ENCODE measurements around the gene E2F8.

The E2F8 gene

DNA sequence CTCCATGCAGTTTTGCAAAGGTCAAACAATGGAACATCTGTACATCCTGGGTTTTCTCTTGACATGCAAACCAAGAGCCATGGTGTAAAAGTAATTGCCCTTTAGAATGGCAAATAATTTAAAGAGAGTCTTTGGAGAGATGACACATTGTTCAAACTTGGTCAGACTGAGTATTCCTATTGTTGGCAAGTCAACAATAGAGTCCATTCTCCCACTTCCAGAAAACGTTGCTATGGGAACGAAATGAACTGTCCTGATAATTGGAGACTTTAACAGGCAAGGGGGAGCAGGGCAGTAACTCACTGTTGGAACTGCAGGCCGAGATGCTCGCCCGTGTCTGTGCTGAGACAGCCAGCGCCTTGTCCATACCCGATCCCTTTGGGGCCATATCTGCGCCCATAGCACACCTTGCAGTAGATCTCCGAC lies 52.9 kb downstream of the E2F8 start:
- peak in 26 of 58 donors; percentile 5 to 74 (median 22) for DNase-seq

DNA sequence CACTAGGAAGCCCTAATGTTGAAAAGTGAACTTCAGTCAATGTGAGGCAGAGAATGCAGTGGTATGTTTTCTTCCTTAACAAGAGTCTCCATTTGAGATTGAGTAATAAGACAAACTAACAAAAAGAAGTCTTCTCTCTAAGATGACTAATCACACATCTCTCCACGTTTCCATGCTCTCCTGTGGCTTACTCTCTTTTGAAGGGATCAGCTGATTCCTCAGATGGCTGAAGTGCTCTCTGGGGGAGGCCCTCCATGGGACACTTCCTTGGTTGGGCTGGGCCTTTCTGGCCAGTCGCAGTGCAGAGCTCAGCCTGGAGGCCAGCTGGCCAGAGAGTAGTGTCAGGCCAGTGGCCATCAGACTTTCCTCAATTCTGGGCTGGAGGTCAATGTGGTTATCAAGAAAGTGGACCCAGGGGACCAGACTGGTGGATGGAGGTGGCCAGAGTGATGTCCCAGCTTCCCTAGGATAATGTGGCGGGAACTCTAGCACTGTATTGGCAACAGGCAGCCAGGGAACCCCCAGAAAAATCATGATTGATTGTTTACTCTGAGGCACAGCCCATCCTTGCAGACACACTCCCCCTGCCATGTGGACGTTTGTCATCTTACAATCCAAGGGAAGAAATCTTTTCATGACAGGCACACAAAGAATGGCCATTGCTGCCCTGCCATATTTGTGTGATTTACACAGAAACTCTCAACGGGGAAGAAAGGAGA lies 53.5 kb downstream of the E2F8 start:
- peak in 1 of 58 donors; percentile 37 for DNase-seq

DNA sequence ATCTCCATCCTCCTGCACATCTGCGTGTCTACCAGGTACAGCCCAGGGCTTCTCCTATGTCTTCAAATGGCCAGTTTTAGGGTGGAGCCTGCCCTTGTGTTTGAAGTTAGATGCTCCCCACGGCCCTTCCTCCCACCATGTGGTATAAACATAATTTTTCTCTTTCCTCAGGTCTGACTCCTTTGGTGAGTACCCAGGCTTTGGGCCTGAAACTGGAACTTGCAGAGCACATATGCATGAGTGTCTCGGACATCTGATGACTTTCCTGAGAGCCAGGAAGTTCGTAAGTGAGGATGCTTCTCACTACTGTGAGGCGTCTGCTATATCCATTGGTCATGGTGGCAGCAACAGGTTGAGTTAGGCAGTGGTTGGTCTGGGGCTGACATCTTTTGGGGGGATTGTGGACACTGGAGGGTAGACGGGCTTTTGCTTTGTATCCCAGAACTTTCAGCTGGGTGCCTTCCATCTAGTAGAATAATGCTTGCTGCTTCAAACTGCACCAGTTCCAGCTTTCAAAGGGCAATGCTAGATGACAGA lies 55.2 kb downstream of the E2F8 start:
- DNase-seq: no peak

DNA sequence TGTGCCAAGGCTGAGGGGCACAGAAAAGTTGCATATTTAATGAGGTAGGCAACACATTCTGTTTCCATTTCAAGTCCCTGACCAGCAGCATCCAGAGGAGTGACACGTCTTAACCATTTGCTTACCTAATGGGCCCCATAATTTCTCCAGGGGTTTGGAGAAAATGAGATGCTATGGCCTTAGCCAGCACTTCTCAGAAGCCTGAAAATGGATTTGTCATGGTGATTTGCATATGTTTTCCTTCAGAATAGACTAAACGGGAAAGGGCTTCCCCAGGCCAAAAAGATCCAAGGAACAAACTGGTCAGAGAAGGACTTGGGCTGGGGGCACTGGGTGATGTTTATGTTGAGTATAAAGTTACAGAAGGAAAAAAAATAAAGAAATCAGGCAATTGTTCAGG lies 55.7 kb downstream of the E2F8 start:
- no peak for DNase-seq

DNA sequence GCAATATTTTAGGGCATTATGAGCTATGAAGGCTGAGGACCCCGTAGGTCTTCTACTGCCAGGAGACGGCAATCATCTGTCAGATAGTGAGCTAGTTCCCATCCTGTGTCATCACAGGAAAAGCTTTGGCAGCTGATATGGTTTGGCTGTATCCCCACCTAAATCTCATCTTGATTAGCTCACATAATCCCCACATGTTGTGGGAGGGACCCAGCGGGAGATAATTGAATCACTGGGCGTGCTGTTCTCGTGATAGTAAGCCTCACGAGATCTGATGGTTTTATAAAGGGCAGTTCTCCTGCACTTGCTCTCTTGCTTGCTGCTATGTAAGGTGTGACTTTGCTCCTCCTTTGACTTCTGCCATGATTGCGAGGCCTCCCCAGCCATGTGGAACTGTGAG lies 57.1 kb downstream of the E2F8 start:
- DNase-seq: no peak

DNA sequence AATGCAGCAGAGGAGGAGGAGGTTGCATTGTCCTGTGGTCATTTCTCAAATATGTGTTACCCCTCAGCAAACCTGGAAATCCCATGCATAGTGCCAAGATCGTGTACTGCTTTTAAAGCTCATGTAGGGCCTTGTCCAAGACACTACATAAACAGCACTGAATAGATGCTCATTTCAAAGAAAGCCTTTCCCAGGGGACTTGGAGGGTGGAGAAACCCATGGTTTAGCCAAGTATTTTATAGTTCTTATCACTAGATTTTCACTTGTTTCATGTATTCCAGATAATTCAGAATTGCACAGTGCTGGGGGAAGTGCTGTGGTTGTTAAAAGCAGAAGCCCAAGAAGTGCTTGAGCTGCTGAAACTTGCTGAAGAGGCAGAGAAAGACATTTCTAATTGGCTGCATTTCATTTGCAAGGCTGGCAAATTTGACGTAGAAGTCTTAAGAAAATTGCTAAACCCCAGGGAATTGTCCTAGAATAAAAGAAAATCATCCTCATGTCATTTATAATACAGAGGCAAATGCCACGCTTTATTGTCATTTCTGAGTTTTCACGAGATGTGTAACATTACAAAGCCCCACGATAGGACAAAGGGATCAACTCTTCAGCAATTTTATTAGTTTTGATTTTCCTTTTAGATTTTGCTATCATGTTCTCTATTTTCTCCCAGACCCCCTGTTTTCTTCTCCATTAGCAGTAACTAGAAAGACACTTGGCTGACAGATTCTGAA lies 59.0 kb downstream of the E2F8 start:
- DNase-seq: no peak

DNA sequence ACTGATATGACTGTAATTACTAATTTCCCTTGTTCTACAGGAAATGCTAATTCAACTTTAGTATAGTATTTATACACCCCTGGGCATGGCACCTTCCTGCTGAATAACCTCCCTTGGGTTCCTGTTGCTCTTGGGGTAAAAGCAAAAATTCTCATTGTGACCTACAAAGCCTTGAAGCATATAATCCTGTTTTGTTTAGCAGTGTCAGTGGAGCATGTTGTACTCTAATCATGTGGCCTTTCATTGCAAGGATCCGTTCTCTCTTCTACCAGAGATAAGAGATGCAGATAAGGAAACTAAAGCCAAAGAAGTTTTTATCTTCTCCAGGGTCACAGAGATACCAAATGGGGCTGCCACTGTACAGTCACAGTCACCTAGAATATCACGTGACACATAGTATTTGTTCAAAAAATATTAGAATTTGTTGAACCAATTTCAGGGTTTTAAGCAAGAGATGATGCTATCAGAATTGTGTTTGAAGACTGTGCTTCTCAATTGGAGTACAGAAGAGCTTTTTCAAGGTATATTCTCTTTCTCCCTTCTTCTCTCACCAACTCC lies 64.0 kb downstream of the E2F8 start:
- no peak for DNase-seq
